GM10847 (cell line): ENCODE measurements around the gene CCDC112.

Experiments used
- POLR2A ChIP-seq: IDR thresholded peaks from 2 replicates; pipeline ENCODE4 v1.6.1; 2011; ENCODE audit not compliant: insufficient read length; ENCODE audit errors: extremely low read depth

Gene CCDC112

GRCh38 chr5:115243412-115243811, 53.0 kb downstream of the CCDC112 start:
- TF ChIP-seq POLR2A = no peak

DNA sequence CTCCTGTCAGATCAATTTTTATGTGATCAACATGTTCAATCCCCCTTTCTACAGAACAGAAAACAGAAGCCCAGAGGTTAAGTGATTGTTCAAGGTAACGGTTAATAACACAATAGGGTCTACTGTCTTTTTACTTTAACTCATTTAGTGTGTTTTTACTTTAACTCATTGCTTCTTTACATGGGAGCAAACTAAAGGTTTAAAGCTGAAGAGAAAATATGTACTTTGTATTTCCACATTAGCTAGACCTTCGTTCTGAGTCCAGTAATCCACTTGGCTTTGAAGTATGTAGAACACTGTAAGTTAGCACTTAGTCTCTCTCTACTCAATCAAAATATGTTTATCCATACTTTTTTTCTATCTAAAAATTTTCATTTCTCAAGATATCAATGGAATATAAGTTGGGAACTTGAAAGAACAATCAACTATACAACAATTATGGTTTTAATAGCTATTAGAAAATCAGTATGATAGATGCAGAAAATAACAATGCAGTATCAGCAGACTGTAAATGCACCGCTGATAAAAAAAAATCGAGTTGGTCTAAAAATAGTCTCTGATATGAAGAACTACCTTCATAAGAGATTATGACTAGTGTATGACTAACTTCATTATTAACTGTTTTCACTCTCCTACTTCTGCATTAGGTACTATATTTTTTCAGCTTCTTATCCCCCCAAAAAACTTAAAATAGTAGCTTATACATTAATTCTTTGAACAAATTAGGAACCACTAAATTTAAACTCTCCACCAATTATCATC, 54.4 kb downstream of the CCDC112 start:
- no peak for TF ChIP-seq POLR2A

DNA sequence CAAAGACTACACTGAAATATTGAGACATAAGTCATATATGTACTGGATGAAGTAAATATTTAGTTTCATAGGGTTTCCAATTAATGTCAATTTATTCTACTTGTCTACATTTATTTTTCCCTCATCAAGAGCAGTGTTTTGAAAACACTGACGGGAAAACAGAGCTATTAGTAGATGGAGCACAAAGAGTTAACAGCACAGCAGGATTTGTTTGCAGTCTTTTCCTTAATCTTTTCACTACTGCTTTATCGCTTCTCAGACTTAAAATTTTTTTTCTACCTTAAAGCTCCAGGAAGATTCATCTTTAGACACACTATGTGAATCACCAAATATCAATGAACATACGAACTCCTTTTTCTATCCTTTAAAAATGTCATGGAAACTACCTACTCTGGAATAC, 59.4 kb downstream of the CCDC112 start:
- no peak for TF ChIP-seq POLR2A

- no peak for TF ChIP-seq POLR2A
Measured at GRCh38 chr5:115236599-115236998, 59.9 kb downstream of the CCDC112 start.

- no peak for TF ChIP-seq POLR2A
Measured at GRCh38 chr5:115231598-115231997, 64.9 kb downstream of the CCDC112 start.

DNA sequence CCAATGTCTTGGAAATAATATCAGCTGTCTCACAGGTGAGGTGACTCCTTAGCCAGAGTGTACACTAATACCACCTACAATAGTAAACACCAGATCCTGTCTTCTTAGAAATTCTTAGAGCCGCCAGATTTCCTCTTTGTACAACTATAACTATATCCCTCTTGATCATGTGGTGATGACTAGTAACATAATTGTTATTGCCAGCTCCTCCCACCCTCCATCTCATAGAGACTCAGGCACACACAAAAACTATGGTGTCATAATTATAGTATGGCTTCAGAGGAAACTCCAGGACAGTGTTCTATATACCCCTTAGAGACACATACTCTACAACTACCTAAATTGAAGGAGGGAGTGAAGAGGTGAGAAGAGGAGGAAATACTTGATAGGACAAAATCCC, 66.8 kb downstream of the CCDC112 start:
- TF ChIP-seq POLR2A = no peak

DNA sequence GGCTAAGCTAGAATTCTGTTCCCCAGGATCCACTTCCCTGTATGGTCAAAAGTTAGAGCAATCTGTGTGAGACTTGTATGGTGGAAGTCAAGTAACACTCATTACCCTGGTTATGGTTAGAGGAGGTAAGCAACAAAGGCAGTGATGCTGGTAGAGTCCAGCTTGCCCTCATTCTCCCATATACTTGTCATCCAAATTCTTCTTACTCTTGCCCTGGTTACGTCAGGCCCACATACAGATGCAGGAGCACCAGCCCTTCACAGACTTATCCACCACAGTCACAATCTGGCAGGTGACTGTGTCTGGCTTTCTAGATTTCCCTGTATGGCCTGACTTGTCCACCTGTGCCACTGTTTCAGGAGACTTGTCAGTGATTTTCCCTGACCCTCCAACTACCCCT, 69.2 kb downstream of the CCDC112 start:
- no peak for TF ChIP-seq POLR2A
